Stimulated activated CD8-positive, alpha-beta memory T cell treated with anti-CD3 and anti-CD28 coated beads, Interleukin-7, amount 100 ng/mL, for 24 hours (primary cell): ENCODE data around the gene RAMP3.

ENCODE experiments used
- DNase-seq: peaks from one replicate; pipeline ENCODE4 v3.0.0-alpha.2; 2020; ENCODE audit warnings: low read depth

The RAMP3 gene

GRCh38 chr7:45180084-45180986, 22.7 kb downstream of the RAMP3 start:
- no peak for DNase-seq

- DNase-seq: no peak
Observed at GRCh38 chr7:45181286-45181960, 23.8 kb downstream of the RAMP3 start.

GRCh38 chr7:45181991-45182855, 24.6 kb downstream of the RAMP3 start:
- DNase-seq: no peak

DNA sequence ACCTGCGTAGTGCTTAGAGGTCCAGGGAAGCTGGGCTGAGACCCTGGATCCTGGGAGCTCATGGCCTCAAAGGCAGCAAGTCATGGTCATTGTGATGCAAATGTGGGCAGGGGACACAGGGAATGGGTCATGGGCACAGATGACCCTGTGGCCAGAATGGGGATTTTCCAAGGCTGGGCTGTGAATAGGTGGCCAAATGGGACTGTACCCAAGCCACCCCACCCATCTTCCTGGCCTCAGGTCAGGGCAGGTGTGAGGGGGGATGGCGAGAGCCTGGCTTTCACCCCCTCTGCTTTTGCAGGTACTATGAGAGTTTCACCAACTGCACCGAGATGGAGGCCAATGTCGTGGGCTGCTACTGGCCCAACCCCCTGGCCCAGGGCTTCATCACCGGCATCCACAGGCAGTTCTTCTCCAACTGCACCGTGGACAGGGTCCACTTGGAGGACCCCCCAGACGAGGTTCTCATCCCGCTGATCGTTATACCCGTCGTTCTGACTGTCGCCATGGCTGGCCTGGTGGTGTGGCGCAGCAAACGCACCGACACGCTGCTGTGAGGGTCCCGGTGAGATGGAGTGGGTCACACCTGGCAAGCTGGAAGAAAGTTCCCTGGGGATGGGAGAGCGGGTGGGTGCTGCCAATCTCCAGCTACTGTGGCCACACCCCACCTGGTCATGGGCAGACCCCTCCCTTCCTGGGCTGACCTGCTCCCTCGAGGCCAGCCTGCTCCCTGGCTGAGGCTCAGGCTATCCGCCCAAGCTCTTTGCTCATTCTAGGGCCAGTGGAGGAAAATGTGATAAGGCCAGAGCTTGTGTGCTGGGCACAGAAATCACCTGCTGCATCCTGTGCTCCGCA, 25.5 kb downstream of the RAMP3 start:
- DNase-seq: no peak

- DNase-seq: no peak
Observed at GRCh38 chr7:45183711-45184210, 26.2 kb downstream of the RAMP3 start.

DNA sequence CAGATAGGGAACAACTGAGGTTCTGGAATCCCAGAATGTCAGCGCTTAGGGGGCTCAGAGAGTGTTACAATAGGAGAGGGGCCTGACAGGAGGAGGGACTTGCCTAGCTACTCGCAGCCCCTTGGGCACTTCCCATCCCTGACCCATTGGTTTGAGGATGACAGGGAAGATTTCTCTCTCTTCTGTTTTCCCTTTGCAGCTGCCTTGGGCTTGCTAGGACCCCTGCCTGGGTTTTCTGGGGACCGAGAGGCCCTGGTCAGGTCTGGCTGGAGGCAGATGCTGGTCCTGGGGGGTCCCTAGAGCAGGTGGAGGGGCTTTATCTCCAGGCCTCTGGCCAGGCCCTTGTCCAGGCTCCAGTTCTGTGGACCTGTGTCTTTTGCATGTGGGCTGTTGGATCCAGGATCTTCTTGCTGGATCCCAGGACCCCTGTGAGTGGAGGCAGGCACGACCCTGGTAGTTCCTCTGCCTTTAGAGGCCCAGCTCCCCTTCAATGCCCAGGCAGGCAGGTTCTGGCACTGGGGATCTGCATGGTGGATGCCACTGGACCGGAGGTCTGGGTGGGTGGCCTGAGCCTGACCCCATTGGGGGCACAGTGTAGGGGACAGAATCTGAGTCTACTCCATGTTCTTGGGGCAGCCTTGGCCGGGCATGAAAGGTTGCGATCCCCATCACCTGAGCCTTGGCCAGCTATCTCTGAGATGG, 26.9 kb downstream of the RAMP3 start:
- no peak for DNase-seq

DNA sequence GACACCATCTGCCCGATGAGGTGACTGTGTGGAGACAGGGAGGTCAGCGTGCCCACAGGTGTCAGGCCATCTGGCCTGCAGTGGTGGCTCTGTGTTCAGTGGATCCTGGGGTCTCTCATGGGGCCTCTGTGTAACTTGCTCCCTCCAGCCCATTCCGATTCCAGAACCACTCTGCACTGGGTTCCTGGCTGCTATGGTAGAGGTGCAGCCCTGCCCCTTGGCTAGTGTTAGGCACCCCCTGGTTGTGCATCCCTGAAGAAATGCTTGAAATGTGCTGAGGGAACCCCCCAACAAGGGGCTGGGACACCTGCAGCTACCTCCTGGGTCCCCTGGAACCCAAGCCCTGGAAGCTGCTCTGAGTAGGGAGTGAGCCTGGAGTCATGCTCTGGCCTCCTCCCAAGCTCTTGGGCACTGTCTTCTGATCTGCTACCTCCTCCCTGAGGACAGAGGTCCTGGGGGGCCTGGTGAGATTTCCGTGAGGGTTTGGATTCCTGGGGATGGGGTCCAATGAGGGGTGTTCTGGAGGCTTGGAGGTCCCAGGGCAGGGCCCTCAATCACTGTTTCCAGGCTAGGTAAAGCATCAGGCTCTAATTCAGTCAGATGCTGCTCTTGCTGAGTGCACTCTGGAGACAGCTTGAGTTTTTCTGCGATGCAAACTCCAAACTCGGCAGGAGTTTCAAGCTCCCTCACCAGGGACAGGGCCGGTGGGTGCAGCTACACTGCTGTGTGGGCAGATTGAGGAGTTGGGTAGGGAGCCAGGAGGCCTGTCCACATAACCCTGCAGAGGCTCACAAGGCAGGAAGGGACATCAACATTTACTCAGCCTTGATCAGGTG, 27.7 kb downstream of the RAMP3 start:
- no peak for DNase-seq

DNA sequence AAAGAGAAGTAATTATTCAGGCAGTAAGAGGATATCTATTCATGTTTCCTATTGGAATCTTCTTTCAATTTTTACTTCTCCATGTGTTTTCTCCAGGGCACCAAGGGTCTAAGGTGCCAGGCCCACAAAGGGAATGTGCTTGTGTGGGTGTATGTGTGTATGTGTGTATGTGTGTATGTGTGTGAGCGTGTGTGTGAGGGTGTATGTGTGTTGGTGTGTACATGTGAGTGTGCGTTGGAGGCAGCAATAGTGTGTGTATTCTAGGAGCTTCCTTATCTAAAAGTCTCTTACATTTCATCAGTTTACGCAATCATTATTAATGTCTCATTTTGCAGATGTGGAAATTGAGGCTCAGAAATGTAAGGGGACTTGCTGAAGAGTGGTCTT, 28.3 kb downstream of the RAMP3 start:
- DNase-seq: no peak

DNA sequence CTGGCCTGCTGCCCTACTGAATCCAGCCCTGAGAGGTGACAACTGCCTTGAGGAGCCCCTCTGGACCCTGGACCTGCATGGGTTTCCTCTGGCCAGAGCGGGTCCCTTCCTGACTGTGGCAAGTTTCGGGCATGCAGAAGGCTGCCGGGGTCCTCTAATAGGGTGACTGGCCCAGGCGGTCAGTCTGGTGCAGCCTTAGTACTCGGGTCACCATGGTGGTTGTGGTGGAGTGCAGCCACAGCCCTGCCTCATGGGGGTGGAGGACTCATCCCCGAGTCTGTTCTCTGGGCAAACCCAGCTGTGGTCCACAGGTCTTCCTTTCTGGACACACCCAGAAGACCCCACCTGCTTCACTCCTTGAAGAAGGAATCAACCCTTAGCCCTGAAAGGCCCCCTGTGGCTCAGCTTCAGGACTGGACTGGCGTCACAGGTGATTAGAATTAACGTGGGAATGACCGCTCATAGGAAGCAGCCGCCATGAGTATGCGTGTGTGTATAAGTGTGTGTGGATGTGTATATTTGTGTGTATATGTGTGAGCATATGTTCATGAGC, 28.7 kb downstream of the RAMP3 start:
- no peak for DNase-seq

GRCh38 chr7:45187089-45187945, 29.7 kb downstream of the RAMP3 start:
- no peak for DNase-seq

DNA sequence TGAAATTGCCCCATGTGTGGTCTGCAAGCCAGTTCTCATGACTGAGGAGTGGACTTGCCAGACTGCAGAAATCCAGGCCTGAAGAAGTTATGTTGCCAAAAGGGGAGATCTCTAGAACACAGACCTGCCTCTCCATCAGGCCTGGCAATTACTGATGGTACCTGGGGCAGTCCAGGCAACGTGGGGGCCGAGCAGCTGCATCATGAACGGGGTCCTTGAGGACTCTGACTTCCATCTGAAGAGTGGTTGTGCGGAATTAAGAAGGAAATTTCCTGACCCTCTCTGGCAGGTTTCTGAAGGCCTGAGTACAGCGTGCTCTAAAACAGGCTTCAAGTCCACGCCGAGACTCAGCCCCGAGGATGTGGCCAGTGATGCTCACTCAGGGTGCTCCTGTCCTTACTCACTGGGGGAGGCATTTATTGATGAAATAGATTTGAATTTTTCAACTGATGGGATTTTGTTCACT, 30.4 kb downstream of the RAMP3 start:
- DNase-seq: no peak

- no peak for DNase-seq
Observed at GRCh38 chr7:45188736-45189135, 31.1 kb downstream of the RAMP3 start.

GRCh38 chr7:45189151-45189970, 31.8 kb downstream of the RAMP3 start:
- no peak for DNase-seq

DNA sequence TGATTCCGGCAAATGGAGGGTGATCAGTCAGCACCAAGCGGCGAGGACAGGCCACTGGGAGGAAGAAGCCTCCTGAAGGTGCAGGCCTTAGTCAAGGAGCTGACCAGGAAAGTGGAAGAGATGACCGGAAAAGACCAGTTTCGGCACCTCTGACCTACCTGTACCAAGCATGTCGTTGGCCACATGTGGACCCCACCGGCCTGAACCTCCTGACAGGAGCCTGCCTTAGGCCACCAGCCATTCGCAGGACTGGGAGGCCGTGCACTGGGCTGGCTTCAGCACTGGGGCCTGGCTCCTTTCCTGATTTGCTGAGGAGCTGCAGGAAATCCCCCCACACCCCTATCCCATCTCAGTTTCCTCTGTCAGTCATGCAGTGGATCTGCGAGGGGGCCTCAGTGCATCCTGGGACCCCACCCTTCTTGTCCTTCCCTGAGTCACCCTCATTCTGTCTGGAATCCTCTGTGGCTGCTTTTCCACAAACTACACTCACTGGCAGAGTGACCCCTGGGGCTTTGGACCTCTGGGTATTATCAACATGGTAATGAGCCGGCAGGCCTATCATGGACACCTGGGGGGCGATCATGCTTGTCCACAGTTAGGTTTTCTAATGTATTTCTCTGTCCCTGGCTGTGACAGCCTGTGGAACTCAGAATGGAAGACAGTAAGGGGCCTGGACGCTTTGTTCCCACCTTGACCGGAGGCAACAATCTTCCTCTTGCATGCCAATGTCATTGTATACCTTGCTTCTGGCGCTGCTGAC, 33.0 kb downstream of the RAMP3 start:
- DNase-seq: no peak

GRCh38 chr7:45191396-45191795, 33.8 kb downstream of the RAMP3 start:
- no peak for DNase-seq

DNA sequence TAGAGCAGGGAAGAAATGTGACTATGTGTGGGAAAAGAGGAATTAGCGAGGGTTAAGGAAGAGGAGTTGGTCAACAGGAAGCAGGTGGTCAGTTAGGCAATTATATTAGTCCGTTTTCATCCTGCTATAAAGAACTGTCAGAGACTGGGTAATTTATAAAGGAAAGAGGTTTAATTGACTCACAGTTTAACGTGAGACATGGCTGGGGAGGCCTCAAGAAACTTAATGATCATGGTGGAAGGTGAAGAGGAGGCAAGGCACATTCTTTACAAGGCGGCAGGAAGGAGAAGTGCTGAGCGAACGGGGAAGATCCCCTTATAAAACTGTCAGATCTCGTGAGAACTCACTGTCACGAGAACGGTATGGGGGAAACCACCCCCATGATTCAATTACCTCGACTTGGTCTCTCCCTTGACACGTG, 35.0 kb downstream of the RAMP3 start:
- DNase-seq: no peak

- no peak for DNase-seq
Observed at GRCh38 chr7:45193828-45194227, 36.2 kb downstream of the RAMP3 start.
